ENCODE measurements around the gene AGPAT4.

DNA sequence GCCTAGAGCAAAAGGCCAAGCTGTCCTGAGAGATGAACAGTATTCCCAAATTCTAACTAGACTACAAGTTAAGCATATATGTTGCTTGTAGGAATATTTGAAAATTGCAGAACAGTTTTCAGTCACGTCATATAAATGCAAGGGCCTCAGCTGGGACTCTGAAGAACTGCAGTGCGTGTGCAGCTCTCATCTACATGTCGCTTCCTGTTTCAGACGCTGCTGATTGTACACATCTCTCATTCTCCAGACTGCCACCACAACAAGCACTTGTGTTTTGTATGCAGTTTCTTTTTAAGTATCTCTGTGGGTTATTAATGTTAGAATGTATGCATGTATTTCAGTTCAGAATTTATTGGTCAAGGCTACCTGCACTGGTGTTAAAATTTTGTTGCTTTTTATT is 162.6 kb downstream of the AGPAT4 start:
- TF ChIP-seq, protein P1, sequence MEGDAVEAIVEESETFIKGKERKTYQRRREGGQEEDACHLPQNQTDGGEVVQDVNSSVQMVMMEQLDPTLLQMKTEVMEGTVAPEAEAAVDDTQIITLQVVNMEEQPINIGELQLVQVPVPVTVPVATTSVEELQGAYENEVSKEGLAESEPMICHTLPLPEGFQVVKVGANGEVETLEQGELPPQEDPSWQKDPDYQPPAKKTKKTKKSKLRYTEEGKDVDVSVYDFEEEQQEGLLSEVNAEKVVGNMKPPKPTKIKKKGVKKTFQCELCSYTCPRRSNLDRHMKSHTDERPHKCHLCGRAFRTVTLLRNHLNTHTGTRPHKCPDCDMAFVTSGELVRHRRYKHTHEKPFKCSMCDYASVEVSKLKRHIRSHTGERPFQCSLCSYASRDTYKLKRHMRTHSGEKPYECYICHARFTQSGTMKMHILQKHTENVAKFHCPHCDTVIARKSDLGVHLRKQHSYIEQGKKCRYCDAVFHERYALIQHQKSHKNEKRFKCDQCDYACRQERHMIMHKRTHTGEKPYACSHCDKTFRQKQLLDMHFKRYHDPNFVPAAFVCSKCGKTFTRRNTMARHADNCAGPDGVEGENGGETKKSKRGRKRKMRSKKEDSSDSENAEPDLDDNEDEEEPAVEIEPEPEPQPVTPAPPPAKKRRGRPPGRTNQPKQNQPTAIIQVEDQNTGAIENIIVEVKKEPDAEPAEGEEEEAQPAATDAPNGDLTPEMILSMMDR (IDR thresholded peaks at IDR 0.05; ENCODE audit: poor library complexity) = no peak
- TF ChIP-seq EZH2 (IDR thresholded peaks at IDR 0.05; ENCODE audit: borderline replicate concordance) (no peak), EZH2phosphoT487 (IDR thresholded peaks at IDR 0.05; ENCODE audit: low read depth, severe bottlenecking, unreplicated experiment) (no peak)

All from hepatocyte (in vitro differentiated cells).